Adrenal gland (tissue), 5 donors: Measurements from ENCODE around the gene PAQR8.

Experiments used
- POLR2A ChIP-seq, 2 donors: fragments of 450-650 bp; IDR thresholded peaks; one replicate each; pipeline ENCODE4 v1.6.1; 2017; ENCODE audit warnings: antibody characterized with exemption in 2 of 2, mild to moderate bottlenecking in 2 of 2, moderate library complexity in 1 of 2
- TF ChIP-seq, protein P1 (sequence below), 6 experiments: fragments of 450-650 bp in 4 of 6; fragments of 200-600 bp in 2 of 6; sonication (generic) in 1 of 6; IDR thresholded peaks; 1 replicate in 5 of 6; 2 replicates in 1 of 6; pipeline versions ENCODE4 v1.5.1 to v1.8.0; 2016 to 2021; ENCODE audit warnings: antibody characterized with exemption in 6 of 6, mild to moderate bottlenecking in 2 of 6, moderate library complexity in 1 of 6
- donor health status: DM: no; HTN: no; CAD: no.

- TF ChIP-seq, protein P1, sequence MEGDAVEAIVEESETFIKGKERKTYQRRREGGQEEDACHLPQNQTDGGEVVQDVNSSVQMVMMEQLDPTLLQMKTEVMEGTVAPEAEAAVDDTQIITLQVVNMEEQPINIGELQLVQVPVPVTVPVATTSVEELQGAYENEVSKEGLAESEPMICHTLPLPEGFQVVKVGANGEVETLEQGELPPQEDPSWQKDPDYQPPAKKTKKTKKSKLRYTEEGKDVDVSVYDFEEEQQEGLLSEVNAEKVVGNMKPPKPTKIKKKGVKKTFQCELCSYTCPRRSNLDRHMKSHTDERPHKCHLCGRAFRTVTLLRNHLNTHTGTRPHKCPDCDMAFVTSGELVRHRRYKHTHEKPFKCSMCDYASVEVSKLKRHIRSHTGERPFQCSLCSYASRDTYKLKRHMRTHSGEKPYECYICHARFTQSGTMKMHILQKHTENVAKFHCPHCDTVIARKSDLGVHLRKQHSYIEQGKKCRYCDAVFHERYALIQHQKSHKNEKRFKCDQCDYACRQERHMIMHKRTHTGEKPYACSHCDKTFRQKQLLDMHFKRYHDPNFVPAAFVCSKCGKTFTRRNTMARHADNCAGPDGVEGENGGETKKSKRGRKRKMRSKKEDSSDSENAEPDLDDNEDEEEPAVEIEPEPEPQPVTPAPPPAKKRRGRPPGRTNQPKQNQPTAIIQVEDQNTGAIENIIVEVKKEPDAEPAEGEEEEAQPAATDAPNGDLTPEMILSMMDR (IDR thresholded peaks at IDR 0.05): no peak
- no peak for TF ChIP-seq POLR2A (IDR thresholded peaks at IDR 0.05)
Observed at GRCh38 chr6:52394251-52394666, 32.3 kb downstream of the PAQR8 start.
